CD4-positive, alpha-beta T cell treated with Interferon alpha-2 for 1 hour (primary cell): Measurements from ENCODE around the gene DNAH6.

Experiments
- DNase-seq, 2 donors: peaks; one replicate each; pipeline ENCODE4 v3.0.0-alpha.2; 2020 to 2022

The DNAH6 gene

DNA sequence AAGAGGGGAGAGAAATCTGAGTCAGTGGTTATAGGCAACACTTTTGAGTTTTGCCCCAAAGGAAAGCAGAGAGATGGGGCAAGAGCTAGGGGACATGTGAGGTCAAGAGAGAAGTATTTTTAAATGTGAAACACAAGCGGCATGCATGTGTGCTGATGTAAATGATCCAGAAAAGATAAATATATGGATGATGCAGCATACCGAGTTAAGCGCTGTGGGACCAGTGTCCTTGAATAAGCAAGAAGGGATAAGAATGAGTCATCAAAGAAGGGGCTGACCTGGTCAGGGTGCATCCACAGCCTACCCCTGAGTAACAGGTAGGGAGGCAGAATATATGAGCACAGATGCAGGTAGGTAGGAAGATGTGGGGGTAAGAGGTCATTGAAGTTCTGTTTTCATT is 183.7 kb downstream of the DNAH6 start:
- no peak for DNase-seq

DNA sequence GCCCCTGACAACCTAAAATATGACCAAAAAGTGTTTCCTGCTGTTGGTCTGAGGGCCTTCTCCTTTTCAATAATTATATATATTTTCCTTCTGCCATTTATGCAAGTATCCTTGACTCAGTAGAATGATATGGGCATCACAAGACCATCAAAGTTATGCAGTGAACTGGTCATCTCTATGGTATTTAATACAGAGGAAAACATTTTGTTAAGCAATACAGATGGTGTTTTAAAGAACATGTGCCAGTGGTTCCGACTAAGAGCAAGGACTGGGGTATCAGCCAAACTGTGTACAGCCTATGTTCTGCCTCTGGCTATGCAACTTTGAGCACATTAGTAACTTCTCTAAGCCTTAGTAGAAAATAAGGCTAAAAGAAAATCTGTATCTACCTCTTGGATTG is 185.6 kb downstream of the DNAH6 start:
- DNase-seq: no peak

DNA sequence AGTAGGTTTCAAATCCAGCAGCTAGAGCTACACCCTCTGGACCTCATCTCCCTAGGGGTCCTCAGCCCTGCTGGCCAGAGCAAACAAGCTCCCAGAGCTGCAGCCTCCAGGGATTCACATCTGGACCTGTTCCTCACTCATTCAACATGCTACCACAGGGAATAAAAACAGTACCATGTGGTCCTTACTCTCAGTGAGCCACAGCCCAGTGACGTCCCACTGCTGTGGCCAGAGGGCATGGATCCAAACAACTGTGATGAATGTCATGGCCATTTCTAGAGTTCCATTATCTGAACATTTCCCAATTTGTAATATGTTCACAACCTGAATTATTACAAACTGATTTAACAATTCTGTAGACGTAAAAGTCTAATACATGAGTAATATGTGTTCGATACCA is 186.6 kb downstream of the DNAH6 start:
- DNase-seq: no peak

DNA sequence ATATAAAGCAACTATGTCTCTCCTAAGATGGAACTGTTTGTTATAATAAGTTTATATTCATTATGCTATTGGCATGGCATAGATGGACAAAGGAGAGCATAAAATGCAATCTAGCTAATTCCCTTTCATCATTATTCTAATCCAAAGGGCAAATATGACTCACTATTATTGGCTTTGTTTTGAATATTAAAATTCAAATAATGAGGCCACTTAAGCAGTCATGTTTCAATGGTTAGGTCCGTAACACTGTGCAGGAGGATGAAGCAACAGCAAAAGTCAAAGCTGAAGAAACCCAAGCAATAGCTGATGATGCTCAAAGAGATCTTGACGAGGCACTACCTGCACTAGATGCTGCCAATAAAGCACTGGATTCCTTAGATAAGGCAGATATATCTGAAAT is 187.5 kb downstream of the DNAH6 start:
- no peak for DNase-seq

DNA sequence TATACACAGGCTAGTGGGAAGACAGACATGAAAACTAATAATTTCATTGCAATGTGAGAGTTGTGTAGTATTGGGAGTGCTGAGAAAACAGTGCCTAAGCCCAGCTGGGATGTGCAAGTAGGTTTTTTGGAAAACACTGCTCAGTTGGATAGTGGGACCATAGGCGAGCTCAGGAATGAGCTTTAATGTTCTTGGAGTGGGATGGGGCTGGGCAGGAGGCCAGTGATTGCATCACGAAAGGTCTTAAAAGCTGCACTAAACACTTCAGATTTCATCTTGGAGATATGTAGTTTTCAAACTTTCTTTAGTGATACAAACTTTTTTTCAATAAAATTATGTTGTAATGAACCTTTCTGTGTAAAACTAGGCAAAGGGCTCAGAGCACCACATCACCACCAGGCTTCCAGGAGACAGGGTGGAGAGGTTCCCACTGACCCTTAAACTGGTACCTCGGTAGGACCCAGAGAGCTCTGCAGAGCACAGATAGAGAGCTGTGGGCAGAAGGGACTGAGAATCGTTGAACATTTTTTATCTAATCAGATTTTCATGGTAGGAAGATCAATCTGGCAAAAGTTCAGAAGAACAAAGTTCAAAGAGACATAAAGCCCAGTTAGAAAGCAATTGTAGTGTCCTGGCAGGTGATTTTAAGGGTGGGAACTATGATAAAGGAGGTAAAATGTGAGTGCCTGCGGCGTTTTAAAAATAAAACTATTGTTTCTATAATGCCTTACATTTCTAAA is 188.4 kb downstream of the DNAH6 start:
- DNase-seq: no peak

DNA sequence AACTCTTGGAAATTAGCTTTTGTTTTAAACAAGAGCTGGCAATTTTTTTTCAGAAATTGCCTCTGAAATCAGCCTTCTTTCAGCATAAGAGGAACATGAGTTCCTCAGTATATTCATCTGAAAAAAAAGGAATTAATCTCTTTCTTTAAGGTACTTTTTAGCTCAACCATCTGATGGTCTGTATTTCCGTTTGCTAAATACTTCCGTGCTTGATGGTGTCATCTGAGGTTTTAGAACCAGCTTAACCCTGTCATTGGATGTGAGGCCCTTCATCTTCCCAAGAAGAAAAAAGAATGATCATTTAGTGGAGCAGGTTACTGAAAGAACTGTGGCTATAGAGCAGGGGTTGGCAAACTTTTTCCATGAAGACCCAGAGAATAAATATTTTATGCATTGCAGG is 189.6 kb downstream of the DNAH6 start:
- no peak for DNase-seq

DNA sequence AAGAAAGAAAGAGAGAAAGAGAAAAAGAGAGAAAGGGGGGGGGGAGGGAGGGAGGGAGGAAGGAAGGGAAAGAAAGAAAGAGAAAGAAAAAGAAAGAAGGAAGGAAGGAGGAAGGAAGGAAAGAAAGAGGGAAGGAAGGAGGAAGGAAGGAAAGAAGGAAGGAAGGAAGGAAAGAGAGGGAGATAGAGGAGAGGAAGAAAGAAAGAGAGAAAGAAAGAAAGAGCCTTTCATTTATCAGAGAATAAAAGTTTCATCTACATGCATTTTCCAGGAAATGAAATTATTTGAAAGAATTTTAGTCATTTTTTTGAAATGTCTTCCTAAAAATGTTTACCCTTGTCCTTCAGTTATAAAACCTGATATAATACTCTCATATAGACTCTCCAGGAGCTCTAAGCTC is 192.1 kb downstream of the DNAH6 start:
- no peak for DNase-seq

DNA sequence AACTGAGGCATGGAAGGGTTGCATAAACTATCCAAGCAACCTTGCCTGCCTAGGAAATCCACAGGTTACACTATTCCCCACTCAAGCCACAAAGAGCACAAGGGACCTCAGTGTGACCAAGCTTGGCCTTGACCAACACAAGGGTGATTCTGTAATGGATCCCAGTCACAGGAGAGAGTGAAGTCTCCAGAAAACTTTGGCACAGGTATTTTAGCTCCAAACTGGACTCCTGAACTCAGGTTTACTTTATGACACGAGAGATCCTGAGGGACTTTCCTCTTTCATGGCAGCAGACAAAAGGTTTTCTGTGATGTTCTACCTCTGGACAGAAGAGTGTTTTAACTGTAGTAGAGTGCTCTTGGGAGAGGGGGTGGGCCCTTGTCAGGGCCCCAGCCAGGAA is 195.4 kb downstream of the DNAH6 start:
- DNase-seq: no peak

DNA sequence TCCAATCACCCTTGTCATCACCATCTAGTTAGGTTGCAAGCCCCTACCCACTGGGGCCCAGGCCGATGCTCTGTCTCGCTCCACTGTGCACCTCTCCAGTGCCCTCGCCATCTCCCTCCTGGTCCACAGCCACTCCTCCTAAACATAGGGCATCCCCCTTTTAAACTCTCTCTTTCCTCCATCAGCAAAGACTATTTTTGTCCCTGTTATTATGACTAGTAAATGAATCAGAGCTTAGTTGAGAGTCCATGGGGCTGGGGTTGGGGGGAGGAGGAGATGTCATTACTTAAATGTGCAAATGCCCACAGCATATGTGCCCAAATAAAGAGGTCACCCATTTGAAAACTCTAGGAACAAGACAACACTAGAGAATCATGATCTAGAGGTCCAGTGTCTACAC is 197.1 kb downstream of the DNAH6 start:
- no peak for DNase-seq

DNA sequence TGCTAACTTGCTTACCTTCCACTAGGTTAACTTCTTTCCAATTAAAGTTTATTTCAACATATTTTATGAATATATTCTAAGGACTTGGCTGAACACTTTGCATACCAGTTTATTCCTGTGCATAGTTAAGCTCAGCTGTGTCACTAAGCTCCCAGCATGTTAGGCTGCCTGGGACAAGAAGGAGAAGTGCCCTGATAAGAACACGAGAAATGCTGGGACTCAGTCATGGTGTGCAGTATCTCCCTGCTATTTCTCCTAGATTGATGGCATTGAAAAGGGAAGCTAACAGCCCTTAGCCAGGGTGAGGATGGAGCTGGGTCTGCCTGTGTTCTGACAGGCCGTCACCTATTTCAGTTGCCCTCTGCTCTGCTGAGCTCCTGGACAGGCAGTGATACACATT is 200.3 kb downstream of the DNAH6 start:
- DNase-seq: no peak

DNA sequence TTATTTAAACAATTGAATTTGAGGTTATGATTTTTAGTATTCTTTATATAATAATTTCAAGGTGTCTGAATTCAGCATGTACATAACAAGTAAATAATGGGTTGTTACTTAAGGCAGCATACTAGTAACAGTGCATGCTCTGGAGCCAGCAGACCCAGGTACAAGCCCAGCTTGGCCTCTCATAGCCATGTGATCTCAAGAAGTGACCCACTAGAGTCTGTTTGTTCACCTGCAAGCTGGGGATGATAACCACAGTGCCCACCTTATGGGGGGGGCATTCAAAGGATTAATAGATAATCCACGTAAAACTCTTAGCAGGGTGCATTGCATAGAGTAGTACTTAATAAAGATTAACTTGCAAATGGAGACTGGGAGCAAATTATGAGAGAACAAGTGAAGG is 201.0 kb downstream of the DNAH6 start:
- no peak for DNase-seq

DNA sequence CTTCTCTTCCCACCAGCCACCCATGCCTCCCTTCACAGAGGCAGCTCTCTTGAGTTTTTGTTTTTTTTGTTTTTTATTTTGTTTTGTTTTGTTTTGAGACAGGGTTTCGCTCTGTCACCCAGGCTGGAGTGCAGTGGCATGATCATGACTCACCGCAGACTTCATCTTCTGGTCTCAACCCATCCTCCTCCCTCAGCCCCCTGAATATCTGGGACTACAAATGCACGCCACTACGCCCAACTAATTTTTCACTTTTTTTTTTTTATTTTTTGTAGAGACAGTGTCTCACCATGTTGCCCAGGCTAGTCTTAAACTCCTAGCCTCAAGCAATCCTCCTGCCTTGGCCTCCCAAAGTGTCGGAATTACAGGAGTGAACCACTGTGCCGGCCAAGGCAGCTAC is 203.1 kb downstream of the DNAH6 start:
- DNase-seq: no peak

DNA sequence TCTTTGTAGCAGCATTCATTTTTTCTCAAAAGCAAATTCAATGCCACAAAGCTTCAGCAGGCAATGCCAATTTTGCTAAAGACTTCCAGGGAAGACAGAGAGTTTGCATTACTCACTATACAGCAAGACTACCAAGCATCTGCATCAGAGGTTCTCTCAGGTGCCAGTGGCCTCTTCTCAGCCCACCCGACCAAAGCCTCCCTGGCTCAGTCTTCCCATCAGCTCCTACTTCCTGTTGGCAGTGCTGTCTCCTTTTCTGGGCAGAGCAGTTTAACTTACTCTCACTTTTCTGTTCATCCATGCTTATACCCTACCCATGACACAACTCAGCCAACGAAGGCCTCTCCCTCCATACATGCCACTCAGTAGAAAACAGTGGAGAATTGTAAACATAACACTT is 207.5 kb downstream of the DNAH6 start:
- DNase-seq: no peak

DNA sequence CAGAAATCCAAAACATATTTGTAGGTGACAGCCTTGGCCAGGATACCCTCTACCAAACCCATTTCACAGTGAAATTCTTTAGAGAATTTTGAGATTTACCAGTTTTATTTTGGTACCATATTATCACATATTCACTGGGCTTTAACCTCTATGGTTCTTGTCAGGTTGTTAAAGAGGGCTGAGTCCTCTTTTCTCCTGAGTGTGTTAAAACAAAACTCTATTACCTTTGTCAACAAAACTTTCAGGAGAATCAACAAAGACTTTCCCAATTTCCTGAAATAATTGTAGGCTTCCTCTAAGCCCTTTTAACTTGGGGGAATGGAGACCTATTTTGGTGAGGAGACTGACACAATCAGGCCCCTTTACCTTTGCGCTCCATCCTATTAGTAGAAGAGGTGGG is 209.4 kb downstream of the DNAH6 start:
- DNase-seq: no peak

DNA sequence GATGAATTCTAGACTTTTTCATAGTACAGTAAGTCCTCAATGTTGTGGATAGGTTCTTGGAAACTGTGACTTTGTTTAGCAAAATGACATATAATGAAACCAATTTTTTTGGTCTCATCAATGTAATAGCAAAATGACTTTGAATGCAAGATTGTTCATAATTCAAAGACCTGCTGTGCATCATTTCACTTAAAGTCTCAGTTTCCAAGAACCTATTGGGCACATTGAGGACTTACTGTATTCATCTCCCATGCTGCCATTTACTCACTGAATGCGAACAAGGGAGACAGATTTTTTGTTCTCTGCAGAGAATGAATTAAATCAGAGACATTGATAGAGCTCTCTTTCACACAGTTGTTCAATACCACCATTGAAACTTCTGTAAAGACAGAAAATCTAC is 211.0 kb downstream of the DNAH6 start:
- no peak for DNase-seq

DNA sequence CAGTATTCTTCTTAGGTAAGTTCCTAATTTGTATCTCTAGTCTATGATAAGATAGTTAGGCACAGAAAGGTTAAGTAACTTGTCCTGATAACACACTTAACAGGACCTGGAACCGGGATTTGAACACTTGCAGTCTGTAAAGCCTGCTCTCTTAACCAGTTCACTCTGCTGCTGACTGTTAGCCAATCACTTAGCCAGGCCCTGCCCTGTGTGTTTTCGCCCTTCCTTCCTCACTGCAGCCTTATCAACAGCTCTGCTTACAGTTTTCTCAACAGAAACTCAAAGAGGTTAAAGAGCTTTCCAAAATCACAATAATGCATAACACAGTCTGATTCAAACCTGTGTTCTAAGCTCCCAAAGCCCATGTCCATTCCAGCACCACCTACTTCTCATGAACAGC is 212.9 kb downstream of the DNAH6 start:
- no peak for DNase-seq

DNA sequence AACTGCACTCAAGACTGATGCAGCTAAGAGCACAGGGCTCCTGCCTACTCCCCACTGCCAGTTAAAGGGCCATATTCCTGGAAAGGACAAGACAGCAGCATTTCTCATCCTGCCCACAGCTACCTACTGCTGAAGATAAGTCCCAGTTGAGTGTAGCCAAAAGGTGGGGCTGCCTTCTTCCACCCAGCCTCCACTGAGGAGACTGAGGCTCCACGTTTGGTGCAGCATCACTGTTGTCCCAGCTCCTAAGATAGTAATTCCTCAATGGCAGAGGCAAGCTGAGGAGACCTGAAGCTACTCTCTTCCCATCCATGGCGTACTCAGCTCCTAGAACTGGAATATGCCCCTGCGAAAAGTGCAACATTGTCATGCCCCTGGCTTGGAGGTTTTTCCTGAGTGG is 214.9 kb downstream of the DNAH6 start:
- no peak for DNase-seq

DNA sequence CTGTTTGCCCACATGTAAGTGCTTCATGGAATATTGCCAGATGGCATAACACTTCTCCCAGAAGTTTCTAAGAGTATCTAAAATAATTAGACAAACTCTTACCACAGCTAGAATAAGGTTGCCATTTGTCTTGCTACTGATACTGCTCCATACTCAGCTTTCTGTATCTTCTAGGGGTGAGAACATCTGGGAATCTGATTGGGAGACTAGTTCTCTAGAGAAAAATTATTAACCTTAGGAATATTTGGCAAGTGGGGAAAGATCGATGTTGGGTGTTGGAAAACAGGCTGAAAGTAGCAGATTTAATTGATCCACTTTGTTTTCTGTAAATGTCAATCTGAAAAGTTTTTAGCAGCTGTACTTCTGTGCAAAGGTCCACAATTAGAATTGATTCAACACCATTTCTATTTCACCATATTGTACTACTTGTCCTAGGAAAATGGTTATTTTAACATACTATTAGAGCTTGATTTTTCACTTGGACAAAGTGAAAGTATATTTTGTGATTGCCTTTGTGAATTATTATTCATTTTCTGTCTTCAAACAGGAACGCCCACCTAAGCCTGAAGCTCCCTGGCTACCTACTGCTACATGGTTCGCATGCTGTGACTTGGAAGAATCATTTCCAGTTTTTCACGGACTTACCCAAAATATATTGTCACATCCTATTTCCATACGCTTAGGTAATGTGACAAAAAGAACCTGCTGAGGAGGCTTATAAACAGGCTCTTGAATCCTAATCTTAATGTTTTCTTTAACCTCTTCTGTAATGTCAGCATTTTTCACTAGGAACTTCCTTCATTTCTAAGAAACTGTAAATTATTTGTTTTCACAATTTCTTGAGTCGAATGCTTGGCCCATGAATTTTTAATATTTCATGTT is 216.8 kb downstream of the DNAH6 start:
- DNase-seq: no peak

DNA sequence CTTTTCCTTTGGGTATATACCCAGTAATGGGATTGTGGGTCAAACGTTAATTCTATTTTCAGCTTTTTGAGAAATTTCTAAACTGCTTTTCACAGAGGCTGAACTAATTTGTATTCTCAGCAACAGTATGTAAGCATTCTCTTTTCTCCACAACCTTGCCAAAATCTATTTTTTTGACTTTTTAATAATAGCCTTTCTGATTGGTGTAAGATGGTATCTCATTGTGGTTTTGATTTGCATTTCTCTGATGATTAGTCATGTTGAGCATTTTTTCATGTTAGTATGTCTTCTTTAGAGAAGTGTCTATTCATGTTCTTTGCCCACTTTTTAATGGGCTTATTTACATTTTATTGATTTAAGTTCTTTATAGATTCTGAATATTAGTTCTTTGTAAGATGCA is 219.1 kb downstream of the DNAH6 start:
- DNase-seq: no peak

DNA sequence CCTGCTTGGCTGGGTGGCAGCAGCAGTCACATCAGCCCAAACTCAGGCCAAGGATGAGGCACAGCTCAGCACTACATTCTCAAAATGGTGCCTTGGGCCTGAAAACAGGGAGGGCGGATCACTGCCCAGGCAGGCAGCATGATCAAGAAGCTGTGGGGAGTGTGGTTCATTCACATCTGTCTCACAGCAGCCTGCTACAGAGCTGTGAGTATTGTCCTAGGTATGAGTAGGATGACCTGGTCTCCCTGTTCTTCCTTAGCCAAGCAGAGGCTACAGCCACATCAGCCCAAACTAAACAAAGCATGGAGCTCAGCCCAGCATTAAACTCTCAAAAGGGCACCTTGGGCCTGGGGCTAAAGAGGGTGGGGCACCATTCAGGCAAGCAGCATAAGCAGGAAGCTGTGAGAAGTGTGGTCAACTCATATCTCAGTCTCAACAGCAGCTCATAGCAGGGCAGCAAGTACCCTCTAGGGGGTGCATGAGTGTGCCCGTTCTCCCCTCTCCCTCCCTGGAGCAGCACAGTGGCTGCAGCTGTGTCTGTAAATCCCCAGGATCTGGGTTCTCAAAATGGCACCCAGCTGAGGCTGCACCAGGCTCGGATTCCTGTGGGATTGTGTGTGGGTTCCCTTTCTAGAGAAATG is 225.0 kb downstream of the DNAH6 start:
- DNase-seq: peak; percentile 59 to 71

DNA sequence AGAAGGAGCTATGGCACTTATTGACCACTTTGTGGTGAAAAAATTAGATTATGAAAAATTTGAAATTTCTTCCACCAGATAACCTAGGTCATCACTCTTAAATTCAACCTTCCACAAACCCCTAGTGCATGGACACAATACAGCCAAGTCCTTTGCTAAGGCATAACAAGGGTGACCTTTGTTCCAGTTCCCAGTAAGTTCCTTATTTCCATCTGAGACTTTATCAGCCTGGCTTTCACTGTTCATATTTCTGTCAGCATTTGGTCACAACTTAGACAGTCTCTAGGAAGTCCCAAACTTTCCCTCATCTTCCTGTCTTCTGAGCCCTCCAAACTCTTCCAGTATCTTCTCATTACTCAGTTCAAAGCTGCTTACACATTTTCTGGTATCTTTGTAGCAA is 232.0 kb downstream of the DNAH6 start:
- no peak for DNase-seq

DNA sequence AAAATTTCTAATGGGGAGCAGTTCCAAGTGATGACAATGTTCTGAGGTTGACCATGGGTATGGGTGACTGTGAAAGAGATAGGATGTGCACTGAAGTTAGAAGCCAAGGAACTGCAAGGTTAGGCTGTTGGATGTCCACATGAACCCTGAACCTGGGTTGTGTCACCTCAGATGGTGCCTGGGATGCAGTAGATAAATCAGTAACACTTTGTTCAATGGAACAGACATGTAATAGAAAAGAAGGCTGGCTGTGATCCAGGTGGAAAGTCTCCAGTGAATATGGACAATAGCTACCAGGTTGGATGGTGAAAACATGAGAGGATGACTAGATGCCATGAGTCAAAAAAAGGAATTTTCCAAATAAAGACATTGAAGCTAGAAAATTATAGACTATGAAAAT is 233.1 kb downstream of the DNAH6 start:
- DNase-seq: no peak

DNA sequence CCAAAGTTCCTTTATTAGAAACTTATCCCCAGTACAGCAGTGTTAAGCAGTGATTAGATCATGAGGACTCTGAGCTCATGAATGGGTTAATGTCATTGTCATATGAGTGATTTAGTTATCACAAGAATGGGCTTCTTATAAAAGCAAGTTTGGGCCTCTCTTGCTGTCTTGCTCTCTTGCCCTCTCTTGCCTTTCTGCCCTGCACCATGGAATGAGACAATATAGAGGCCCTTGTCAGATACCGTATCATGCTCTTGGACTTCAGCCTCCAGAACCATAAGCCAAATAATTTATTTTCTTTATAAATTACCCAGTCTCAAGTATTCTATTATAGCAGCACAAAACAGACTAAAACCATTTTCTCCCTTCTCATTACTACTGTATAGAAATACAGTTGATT is 238.8 kb downstream of the DNAH6 start:
- DNase-seq: no peak

DNA sequence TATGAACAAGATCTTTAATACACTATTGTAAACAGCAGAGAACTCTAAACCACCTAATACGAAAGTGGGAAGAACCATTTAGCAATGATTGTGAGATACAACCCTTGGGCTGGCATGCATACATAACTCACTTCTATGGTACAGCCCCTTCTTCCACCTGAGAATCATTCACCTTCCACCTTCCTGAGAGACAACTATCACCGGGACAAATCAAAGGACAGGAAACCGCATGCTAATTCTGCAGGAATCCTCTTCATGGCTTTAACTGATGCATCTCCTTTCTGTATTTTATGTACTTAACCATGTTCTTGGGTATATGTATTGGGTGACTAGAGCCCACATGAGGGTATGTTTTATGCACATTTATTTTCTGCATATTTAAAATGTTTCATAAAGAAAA is 241.3 kb downstream of the DNAH6 start:
- no peak for DNase-seq
